Tibial nerve (tissue), 4 donors: Measurements from ENCODE around the gene CDH24. TPM values are rescaled to one million over a fixed set of nuclear protein-coding genes. Genes with fewer than 3 reads are reported as not detected.

Experiments used
- DNase-seq, 2 donors: peaks; one replicate each; pipeline ENCODE4 v3.0.0-alpha.2; 2019; ENCODE audit warnings: low spot score in 2 of 2
- H3K27ac ChIP-seq, 4 donors: fragments of 200-600 bp; sonication (generic) in 3 of 4; one replicate each; pipeline ENCODE4 v1.5.1; 2017 to 2019; ENCODE audit warnings: mild to moderate bottlenecking in 1 of 4
- H3K27me3 ChIP-seq, 2 donors: fragments of 200-600 bp; sonication (generic) in 1 of 2; one replicate each; pipeline versions ENCODE4 v1.5.1 to v1.6.0; 2017 to 2019
- H3K36me3 ChIP-seq, 3 donors: fragments of 200-600 bp; sonication (generic); one replicate each; pipeline ENCODE4 v1.5.1; 2018 to 2019
- H3K4me1 ChIP-seq, 4 donors: fragments of 200-600 bp; sonication (generic) in 3 of 4; one replicate each; pipeline ENCODE4 v1.5.1; 2017 to 2019
- H3K4me3 ChIP-seq, 4 donors: fragments of 200-600 bp; sonication (generic) in 3 of 4; one replicate each; pipeline ENCODE4 v1.5.1; 2017 to 2019; ENCODE audit warnings: mild to moderate bottlenecking in 1 of 4, moderate library complexity in 1 of 4
- H3K9me3 ChIP-seq, 4 donors: fragments of 200-600 bp; sonication (generic) in 3 of 4; one replicate each; pipeline ENCODE4 v1.5.1; 2017 to 2019
- CTCF ChIP-seq, 5 experiments: fragments of 200-600 bp in 3 of 5; fragments of 450-650 bp in 2 of 5; sonication (generic) in 3 of 5; IDR thresholded peaks; one replicate each; pipeline ENCODE4 v1.5.1; 2016 to 2019; ENCODE audit warnings: antibody characterized with exemption in 5 of 5, mild to moderate bottlenecking in 3 of 5, moderate library complexity in 2 of 5
- EP300 ChIP-seq, 2 donors: sonication (generic); formaldehyde crosslinking; IDR thresholded peaks; one replicate each; pipeline ENCODE4 v1.6.1; 2017; ENCODE audit warnings: antibody characterized with exemption in 2 of 2, mild to moderate bottlenecking in 1 of 2
- POLR2A ChIP-seq, 2 donors: fragments of 450-650 bp; IDR thresholded peaks; one replicate each; pipeline ENCODE4 v1.6.1; 2017; ENCODE audit warnings: antibody characterized with exemption in 2 of 2, mild to moderate bottlenecking in 2 of 2, moderate library complexity in 2 of 2
- WGBS, 2 donors: methylation state at CpG; one replicate each; pipeline ENCODE4 v1.1.5; 2018; 5-methylcytosine and 5-hydroxymethylcytosine counted together
- total RNA-seq, 4 donors: library from RNA; depleted of rRNA; stranded (reverse); fragments of >200 nt; gene quantifications; one replicate each; pipeline ENCODE4 v1.1.0, GENCODE V29; 2016

Gene CDH24
- total RNA-seq, 4 donors from 2014 or later: 3.9 to 11.1 (median 6.0) TPM

- no peak overlapping the region for H3K27ac ChIP-seq
- no peaks in the 10 kb centered on the region for H3K27me3 ChIP-seq
- no peaks in the 10 kb centered on the region for H3K36me3 ChIP-seq
- WGBS, 2 donors: 80 to 82% methylated on average over 8 of the region's 8 CpGs
- no peak for DNase-seq
- H3K4me1 ChIP-seq: no peaks in the 10 kb centered on the region
- H3K9me3 ChIP-seq: no peaks in the 10 kb centered on the region
- no peak overlapping the region for H3K4me3 ChIP-seq
- TF ChIP-seq CTCF (IDR thresholded peaks at IDR 0.05): no peak
- TF ChIP-seq POLR2A (IDR thresholded peaks at IDR 0.05): no peak
- TF ChIP-seq EP300 (IDR thresholded peaks at IDR 0.05): no peak
These were observed 15.6 kb downstream of the CDH24 start for GRCh38 chr14:23041729-23042128.

GRCh38 chr14:23040100-23040499 lies 17.2 kb downstream of the CDH24 start:
- TF ChIP-seq POLR2A (IDR thresholded peaks at IDR 0.05): no peak
- TF ChIP-seq CTCF (IDR thresholded peaks at IDR 0.05): no peak
- TF ChIP-seq EP300 (IDR thresholded peaks at IDR 0.05): no peak
- no peak for DNase-seq
- Histone ChIP-seq H3K27ac (no peak overlapping the region), H3K27me3 (no peaks in the 10 kb centered on the region), H3K9me3 (no peaks in the 10 kb centered on the region), H3K36me3 (no peaks in the 10 kb centered on the region), H3K4me3 (no peak overlapping the region), H3K4me1 (no peaks in the 10 kb centered on the region)
- 91 to 92% methylated on average over 4 of the region's 4 CpGs for WGBS, 2 donors

GRCh38 chr14:23035303-23036144 lies 21.8 kb downstream of the CDH24 start:
- H3K27ac ChIP-seq: peak overlapping the region; percentile 88 to 97 (median 92)
- DNase-seq: no peak

GRCh38 chr14:23034498-23035302 lies 22.6 kb downstream of the CDH24 start, which contains the start of gene PSMB5:
PSMB5 (minus strand) TSS chr14:23034900; CDS start chr14:23034881, 19 bp downstream.
- Histone ChIP-seq H3K4me3 (peak within 1 kb of the TSS; percentile 51 to 81 (median 70)), H3K4me1 (peaks cover 0 to 19% (median 9%) of the 10 kb centered on the region in 4 donors), H3K9me3 (no peaks in the 10 kb centered on the region), H3K27ac (peak within 1 kb of the TSS; percentile 88 to 97 (median 92)), H3K36me3 (peaks cover 0 to 37% (median 11%) of the 10 kb centered on the region in 3 donors), H3K27me3 (no peaks in the 10 kb centered on the region)
- peak; percentile 79 to 88 for DNase-seq
- 0 to 1% methylated on average over 25 to 32 of the region's 36 CpGs for WGBS, 2 donors
- TF ChIP-seq EP300 (IDR thresholded peaks at IDR 0.05): peak; percentile 64 to 85
- TF ChIP-seq POLR2A (IDR thresholded peaks at IDR 0.05): peak in 1 of 2 donors; percentile 44
- TF ChIP-seq CTCF (IDR thresholded peaks at IDR 0.05): peak in 2 of 5 experiments; percentile 28 to 52

More at GRCh38 chr14:23035303-23036144, 21.8 kb downstream of the CDH24 start:
- Histone ChIP-seq H3K9me3 (no peaks in the 10 kb centered on the region), H3K36me3 (peaks cover 0 to 29% (median 11%) of the 10 kb centered on the region in 3 donors), H3K27me3 (no peaks in the 10 kb centered on the region), H3K4me1 (peaks cover 0 to 19% (median 9%) of the 10 kb centered on the region in 4 donors), H3K4me3 (peak overlapping the region; percentile 51 to 81 (median 70))
- 41 to 49% methylated on average over 14 of the region's 14 CpGs for WGBS, 2 donors
- TF ChIP-seq EP300 (IDR thresholded peaks at IDR 0.05): no peak
- no peak for TF ChIP-seq CTCF (IDR thresholded peaks at IDR 0.05)
- TF ChIP-seq POLR2A (IDR thresholded peaks at IDR 0.05): no peak
